ENCODE results near the gene SLC25A22. TPM values are rescaled to one million over a fixed set of nuclear protein-coding genes. Genes with fewer than 3 reads are reported as not detected.

The SLC25A22 gene
- total and polyA plus RNA-seq, 9 of the 15 experiments (the other 6 are each of a cell fraction or from before 2014, with no cell fraction given), result 0.41 to 55.4 (median 11.4) TPM

- TF ChIP-seq ZNF239 (CRISPR knock-in tag; IDR thresholded peaks at IDR 0.05) (peak; percentile 83), PML (IDR thresholded peaks at IDR 0.05; ENCODE audit: low read length) (peak; percentile 7; the same call in 1 of the 2 replicates), SMAD4 (CRISPR knock-in tag; conservative IDR thresholded peaks at IDR 0.05) (no peak), ETV5 (CRISPR knock-in tag; IDR thresholded peaks at IDR 0.05; ENCODE audit: low read depth) (no peak), PHF8 (IDR thresholded peaks at IDR 0.05; ENCODE audit: borderline replicate concordance, low read length) (no peak), ZFX (CRISPR knock-in tag; IDR thresholded peaks at IDR 0.05) (0 out of 2 replicates have a peak, but pooled peaks have one; percentile 29), ARNT (IDR thresholded peaks at IDR 0.05) (no peak), ZNF253 (CRISPR knock-in tag; conservative IDR thresholded peaks at IDR 0.05) (no peak), ZNF586 (CRISPR knock-in tag; conservative IDR thresholded peaks at IDR 0.05) (no peak), CHD4 (IDR thresholded peaks at IDR 0.05; ENCODE audit: insufficient read depth, insufficient replicate concordance, low read depth, low read length, poor library complexity, severe bottlenecking) (no peak), FIP1L1 (IDR thresholded peaks at IDR 0.05; ENCODE audit: low read depth, low read length, poor library complexity, severe bottlenecking) (peak; percentile 58), MBD1 (CRISPR knock-in tag; IDR thresholded peaks at IDR 0.05) (no peak), RNF219 (CRISPR knock-in tag; IDR thresholded peaks at IDR 0.05) (no peak), GTF3C2 (IDR thresholded peaks at IDR 0.05; ENCODE audit: borderline replicate concordance, extremely low read depth, insufficient read length) (no peak)
- TF ChIP-seq, protein P1, sequence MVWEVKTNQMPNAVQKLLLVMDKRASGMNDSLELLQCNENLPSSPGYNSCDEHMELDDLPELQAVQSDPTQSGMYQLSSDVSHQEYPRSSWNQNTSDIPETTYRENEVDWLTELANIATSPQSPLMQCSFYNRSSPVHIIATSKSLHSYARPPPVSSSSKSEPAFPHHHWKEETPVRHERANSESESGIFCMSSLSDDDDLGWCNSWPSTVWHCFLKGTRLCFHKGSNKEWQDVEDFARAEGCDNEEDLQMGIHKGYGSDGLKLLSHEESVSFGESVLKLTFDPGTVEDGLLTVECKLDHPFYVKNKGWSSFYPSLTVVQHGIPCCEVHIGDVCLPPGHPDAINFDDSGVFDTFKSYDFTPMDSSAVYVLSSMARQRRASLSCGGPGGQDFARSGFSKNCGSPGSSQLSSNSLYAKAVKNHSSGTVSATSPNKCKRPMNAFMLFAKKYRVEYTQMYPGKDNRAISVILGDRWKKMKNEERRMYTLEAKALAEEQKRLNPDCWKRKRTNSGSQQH (CRISPR knock-in tag; IDR thresholded peaks at IDR 0.05), result no peak
- TF ChIP-seq, protein P2, sequence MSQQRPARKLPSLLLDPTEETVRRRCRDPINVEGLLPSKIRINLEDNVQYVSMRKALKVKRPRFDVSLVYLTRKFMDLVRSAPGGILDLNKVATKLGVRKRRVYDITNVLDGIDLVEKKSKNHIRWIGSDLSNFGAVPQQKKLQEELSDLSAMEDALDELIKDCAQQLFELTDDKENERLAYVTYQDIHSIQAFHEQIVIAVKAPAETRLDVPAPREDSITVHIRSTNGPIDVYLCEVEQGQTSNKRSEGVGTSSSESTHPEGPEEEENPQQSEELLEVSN (IDR thresholded peaks at IDR 0.05; ENCODE audit: borderline replicate concordance in 1 of 2, extremely low read depth in 1 of 2, insufficient read depth in 1 of 2, insufficient read length in 1 of 2, low read depth in 1 of 2, low read length in 1 of 2, poor library complexity in 1 of 2, severe bottlenecking in 1 of 2), result peak; percentile 19 to 69
These were observed 21.4 kb downstream of the SLC25A22 start (continued) for GRCh38 chr11:776561-777287.

Measured in K562 (cell line).